Osteoblast (primary cell): ENCODE results near the gene ITPR1. TPM values are rescaled to one million over a fixed set of nuclear protein-coding genes. Genes with fewer than 3 reads are reported as not detected.

Experiments used
- DNase-seq: peaks from one replicate; pipeline ENCODE4 v3.0.0; 2011; ENCODE audit warnings: low spot score, mixed read lengths; ENCODE audit not compliant: insufficient read length; ENCODE audit errors: missing footprints
- H2AFZ ChIP-seq: 2 replicates; pipeline ENCODE4 v1.6.0; 2011; ENCODE audit warnings: mild to moderate bottlenecking, low read length
- H3K27ac ChIP-seq: 2 replicates; pipeline ENCODE4 v1.5.1; 2011; ENCODE audit warnings: mild to moderate bottlenecking, low read depth, low read length, moderate library complexity
- H3K27me3 ChIP-seq: 2 replicates; pipeline ENCODE4 v1.6.0; 2012; ENCODE audit warnings: mild to moderate bottlenecking, control low read depth, inconsistent platforms, low read length, moderate library complexity; ENCODE audit not compliant: insufficient read depth
- H3K36me3 ChIP-seq: 2 replicates; pipeline ENCODE4 v1.5.1; 2011; ENCODE audit warnings: mild to moderate bottlenecking, low read length, control low read depth, moderate library complexity; ENCODE audit not compliant: insufficient read depth
- H3K4me1 ChIP-seq: 2 replicates; pipeline ENCODE4 v1.5.1; 2011; ENCODE audit warnings: mild to moderate bottlenecking, low read length, control low read depth, moderate library complexity; ENCODE audit not compliant: insufficient read depth
- H3K4me2 ChIP-seq: 2 replicates; pipeline ENCODE4 v1.6.0; 2011; ENCODE audit warnings: mild to moderate bottlenecking, low read length; ENCODE audit not compliant: insufficient read depth
- H3K4me3 ChIP-seq: fragments of 200-600 bp; sonication (generic); 3 replicates; pipeline ENCODE4 v1.5.1; 2012; ENCODE audit warnings: mild to moderate bottlenecking, low read length, inconsistent platforms; ENCODE audit not compliant: insufficient read depth
- H3K79me2 ChIP-seq: 2 replicates; pipeline ENCODE4 v1.6.0; 2012; ENCODE audit warnings: mild to moderate bottlenecking, low read length, control low read depth, inconsistent platforms; ENCODE audit not compliant: insufficient read depth
- H3K9me3 ChIP-seq: 2 replicates; pipeline ENCODE4 v1.5.1; 2011; ENCODE audit warnings: low read depth, low read length, control low read depth
- H4K20me1 ChIP-seq: 2 replicates; pipeline ENCODE4 v1.6.0; 2012; ENCODE audit warnings: mild to moderate bottlenecking, low read length, control low read depth; ENCODE audit not compliant: insufficient read depth
- CTCF ChIP-seq: IDR thresholded peaks from 2 replicates; pipeline ENCODE4 v1.5.1; 2011; ENCODE audit warnings: mild to moderate bottlenecking, low read depth, low read length, moderate library complexity; ENCODE audit errors: extremely low read depth
- total RNA-seq: library from RNA; depleted of rRNA; stranded (reverse); fragments of >200 nt; gene quantifications from 2 replicates; pipeline ENCODE4 v1.2.3, GENCODE V29; 2012

Gene ITPR1
- total RNA-seq, 1 donor, result 16.6 TPM

- no peaks in the 10 kb centered on the region for H3K79me2 ChIP-seq
- H3K27ac ChIP-seq, result no peak overlapping the region
- DNase-seq, result no peak
- no peak for TF ChIP-seq CTCF
- no peaks in the 10 kb centered on the region for H3K36me3 ChIP-seq
- no peak overlapping the region for H3K4me3 ChIP-seq
- no peaks in the 10 kb centered on the region for H3K9me3 ChIP-seq
- peaks cover 8% of the 10 kb centered on the region for H3K4me1 ChIP-seq
- H3K4me2 ChIP-seq, result no peak overlapping the region
- H2AFZ ChIP-seq, result no peak overlapping the region
- no peaks in the 10 kb centered on the region for H3K27me3 ChIP-seq
- no peaks in the 10 kb centered on the region for H4K20me1 ChIP-seq
Measured at GRCh38 chr3:4884888-4885287, 391.7 kb downstream of the ITPR1 start.

GRCh38 chr3:4885316-4885715 lies 392.2 kb downstream of the ITPR1 start:
- H3K27me3 ChIP-seq, result no peaks in the 10 kb centered on the region
- H3K27ac ChIP-seq, result no peak overlapping the region
- H3K79me2 ChIP-seq, result no peaks in the 10 kb centered on the region
- no peak overlapping the region for H2AFZ ChIP-seq
- no peaks in the 10 kb centered on the region for H4K20me1 ChIP-seq
- no peak for DNase-seq
- peak; percentile 17 for TF ChIP-seq CTCF
- H3K4me1 ChIP-seq, result peaks cover 8% of the 10 kb centered on the region
- no peaks in the 10 kb centered on the region for H3K9me3 ChIP-seq
- H3K4me3 ChIP-seq, result no peak overlapping the region
- H3K4me2 ChIP-seq, result no peak overlapping the region
- H3K36me3 ChIP-seq, result no peaks in the 10 kb centered on the region

- no peaks in the 10 kb centered on the region for H3K27me3 ChIP-seq
- H2AFZ ChIP-seq, result no peak overlapping the region
- no peaks in the 10 kb centered on the region for H3K36me3 ChIP-seq
- no peaks in the 10 kb centered on the region for H3K9me3 ChIP-seq
- no peak overlapping the region for H3K4me2 ChIP-seq
- TF ChIP-seq CTCF, result no peak
- H3K4me3 ChIP-seq, result no peak overlapping the region
- DNase-seq, result no peak
- no peaks in the 10 kb centered on the region for H4K20me1 ChIP-seq
- H3K4me1 ChIP-seq, result peaks cover 8% of the 10 kb centered on the region
- H3K27ac ChIP-seq, result no peak overlapping the region
- no peaks in the 10 kb centered on the region for H3K79me2 ChIP-seq
Measured at GRCh38 chr3:4886448-4886847, 393.3 kb downstream of the ITPR1 start.

- Histone ChIP-seq H3K4me3 (no peak overlapping the region), H3K4me2 (no peak overlapping the region), H3K79me2 (no peaks in the 10 kb centered on the region), H3K27me3 (no peaks in the 10 kb centered on the region), H3K4me1 (peaks cover 8% of the 10 kb centered on the region), H3K36me3 (no peaks in the 10 kb centered on the region), H3K27ac (no peak overlapping the region), H2AFZ (no peak overlapping the region), H3K9me3 (no peaks in the 10 kb centered on the region), H4K20me1 (no peaks in the 10 kb centered on the region)
- no peak for DNase-seq
- no peak for TF ChIP-seq CTCF
Measured at GRCh38 chr3:4887177-4887576, 394.0 kb downstream of the ITPR1 start.
